H1 (cell line): ENCODE data around the gene PEPD. TPM values are rescaled to one million over a fixed set of nuclear protein-coding genes. Genes with fewer than 3 reads are reported as not detected.

Source experiments
- CTCF ChIA-PET: fragments of 300-600 bp; sonication (Branson Sonifier 250); formaldehyde crosslinking; loops from one replicate; lab custom pipeline; 2021; ENCODE audit not compliant: partially characterized antibody; lab: Charles Lee
- POLR2A ChIA-PET: fragments of 300-600 bp; sonication (Branson Sonifier 250); formaldehyde crosslinking; loops from one replicate; lab custom pipeline; 2021; ENCODE audit warnings: inconsistent platforms; ENCODE audit not compliant: partially characterized antibody; lab: Charles Lee
- DNase-seq, 2 experiments: peaks; one replicate each; pipeline versions ENCODE4 v3.0.0 to v3.0.0-alpha.2; 2010 to 2022; ENCODE audit warnings: low spot score in 2 of 2, low read depth in 1 of 2, mixed read lengths in 1 of 2
- FAIRE-seq: peaks from 2 replicates; lab custom pipeline; 2011; peaks lifted over from hg19 to GRCh38; lab: Jason Lieb, UNC
- H2AFZ ChIP-seq: 2 replicates; pipeline ENCODE4 v1.8.1; 2012; ENCODE audit warnings: low read length, inconsistent platforms
- H2AK5ac ChIP-seq: 2 replicates; pipeline ENCODE4 v1.6.1; 2013; ENCODE audit warnings: low read depth, low read length
- H2BK120ac ChIP-seq: replicated peaks from 2 replicates; pipeline ENCODE3; 2013; ENCODE audit warnings: low read depth, low read length, inconsistent platforms
- H2BK12ac ChIP-seq: 2 replicates; pipeline ENCODE4 v1.6.1; 2013; ENCODE audit warnings: low read depth, low read length
- H2BK15ac ChIP-seq: 2 replicates; pipeline ENCODE4 v1.6.1; 2013; ENCODE audit warnings: low read length
- H2BK20ac ChIP-seq: 2 replicates; pipeline ENCODE4 v1.6.1; 2013; ENCODE audit warnings: low read length
- H2BK5ac ChIP-seq: 2 replicates; pipeline ENCODE4 v1.6.1; 2013; ENCODE audit warnings: low read depth, low read length
- H3K14ac ChIP-seq: 2 replicates; pipeline ENCODE4 v1.6.1; 2013; ENCODE audit warnings: inconsistent platforms; ENCODE audit not compliant: insufficient read length
- H3K18ac ChIP-seq: 2 replicates; pipeline ENCODE4 v1.6.1; 2013; ENCODE audit warnings: low read length; ENCODE audit errors: extremely low read depth
- H3K23ac ChIP-seq: 2 replicates; pipeline ENCODE4 v1.6.1; 2013; ENCODE audit warnings: inconsistent platforms; ENCODE audit not compliant: insufficient read length
- H3K23me2 ChIP-seq: 2 replicates; pipeline ENCODE4 v1.6.1; 2013; ENCODE audit warnings: low read depth, low read length
- H3K27ac ChIP-seq: 2 replicates; pipeline ENCODE4 v1.6.1; 2011; ENCODE audit warnings: low read depth, low read length, inconsistent platforms
- H3K27me3 ChIP-seq, 4 experiments: replicated peaks in 1 of 4; 1 replicate in 1 of 4; 2 replicates in 3 of 4; pipeline versions ENCODE4 v1.6.1 to v1.8.1; 2011 to 2013; ENCODE audit warnings: low read length in 3 of 4, mild to moderate bottlenecking in 3 of 4, inconsistent platforms in 2 of 4, mixed read lengths in 2 of 4, moderate library complexity in 1 of 4; ENCODE audit not compliant: control insufficient read depth in 3 of 4, insufficient read depth in 3 of 4; ENCODE audit errors: extremely low read depth in 1 of 4
- H3K36me3 ChIP-seq, 4 experiments: 2 replicates each; pipeline versions ENCODE4 v1.6.1 to v1.8.1; 2011 to 2013; ENCODE audit warnings: mild to moderate bottlenecking in 4 of 4, low read length in 3 of 4, moderate library complexity in 2 of 4, control low read depth in 1 of 4, inconsistent platforms in 1 of 4; ENCODE audit not compliant: insufficient read depth in 4 of 4, control insufficient read depth in 2 of 4
- H3K4ac ChIP-seq: replicated peaks from 2 replicates; pipeline ENCODE3; 2013; ENCODE audit warnings: low read length, low read depth, mixed read lengths, inconsistent platforms; ENCODE audit not compliant: insufficient read length
- H3K4me1 ChIP-seq, 4 experiments: replicated peaks in 1 of 4; 1 replicate in 1 of 4; 2 replicates in 3 of 4; pipeline versions ENCODE4 v1.6.1 to v1.8.1; 2011 to 2013; ENCODE audit warnings: low read length in 3 of 4, inconsistent platforms in 2 of 4, mixed read lengths in 1 of 4; ENCODE audit not compliant: insufficient read depth in 4 of 4, control insufficient read depth in 3 of 4
- H3K4me2 ChIP-seq, 2 experiments: 2 replicates each; pipeline versions ENCODE4 v1.6.1 to v1.8.1; 2011 to 2013; ENCODE audit warnings: low read depth in 2 of 2, low read length in 2 of 2, control low read depth in 1 of 2, inconsistent platforms in 1 of 2, mild to moderate bottlenecking in 1 of 2; ENCODE audit not compliant: insufficient read depth in 1 of 2
- H3K4me3 ChIP-seq, 4 experiments: fragments of 200-600, 300-600 bp in 1 of 4; sonication (generic), shearing (Covaris generic), sonication (Bioruptor Twin) in 1 of 4; 2 replicates each; pipeline versions ENCODE4 v1.5.1 to v1.8.1; 2011 to 2016; ENCODE audit warnings: low read length in 4 of 4, low read depth in 3 of 4, control low read depth in 2 of 4, inconsistent platforms in 2 of 4, mild to moderate bottlenecking in 2 of 4, mixed read lengths in 1 of 4, moderate library complexity in 1 of 4; ENCODE audit not compliant: insufficient read depth in 2 of 4; ENCODE audit errors: extremely low read depth in 1 of 4
- H3K56ac ChIP-seq: replicated peaks from 2 replicates; pipeline ENCODE3; 2013; ENCODE audit warnings: low read depth, mild to moderate bottlenecking, mixed read lengths, low read length, inconsistent platforms; ENCODE audit not compliant: insufficient read length
- H3K79me1 ChIP-seq: 2 replicates; pipeline ENCODE4 v1.6.1; 2013; ENCODE audit warnings: low read depth, low read length, control low read depth
- H3K79me2 ChIP-seq, 2 experiments: 2 replicates each; pipeline versions ENCODE4 v1.6.1 to v1.8.1; 2012 to 2013; ENCODE audit warnings: low read length in 2 of 2, mild to moderate bottlenecking in 2 of 2, inconsistent platforms in 1 of 2; ENCODE audit not compliant: insufficient read depth in 2 of 2, control insufficient read depth in 1 of 2
- H3K9ac ChIP-seq, 4 experiments: replicated peaks in 1 of 4; 1 replicate in 1 of 4; 2 replicates in 3 of 4; pipeline versions ENCODE4 v1.6.1 to v1.8.1; 2011 to 2013; ENCODE audit warnings: low read depth in 3 of 4, low read length in 3 of 4, control low read depth in 2 of 4, mild to moderate bottlenecking in 2 of 4, moderate library complexity in 2 of 4, inconsistent platforms in 1 of 4; ENCODE audit errors: extremely low read depth in 1 of 4
- H3K9me3 ChIP-seq, 2 experiments: 2 replicates each; pipeline versions ENCODE4 v1.6.1 to v1.8.1; 2012 to 2013; ENCODE audit warnings: mild to moderate bottlenecking in 2 of 2, moderate library complexity in 2 of 2, control low read depth in 1 of 2, inconsistent platforms in 1 of 2, low read depth in 1 of 2, low read length in 1 of 2, mixed read lengths in 1 of 2; ENCODE audit not compliant: insufficient read depth in 2 of 2
- H4K20me1 ChIP-seq, 2 experiments: replicated peaks in 1 of 2; 2 replicates each; pipeline versions ENCODE3 to v1.8.1; 2011 to 2013; ENCODE audit warnings: inconsistent platforms in 2 of 2, low read length in 2 of 2, mild to moderate bottlenecking in 1 of 2; ENCODE audit not compliant: insufficient read depth in 2 of 2, control insufficient read depth in 1 of 2
- H4K5ac ChIP-seq: 2 replicates; pipeline ENCODE4 v1.6.1; 2013; ENCODE audit warnings: low read length, low read depth, mixed read lengths, inconsistent platforms; ENCODE audit not compliant: insufficient read length
- H4K8ac ChIP-seq: 2 replicates; pipeline ENCODE4 v1.8.0; 2013; ENCODE audit warnings: mild to moderate bottlenecking, moderate library complexity, low read length, inconsistent platforms; ENCODE audit not compliant: insufficient read depth; ENCODE audit errors: extremely low read depth
- H4K91ac ChIP-seq: replicated peaks from 2 replicates; pipeline ENCODE3; 2013; ENCODE audit warnings: low read length, mixed read lengths, inconsistent platforms; ENCODE audit not compliant: insufficient read length
- CBX8 ChIP-seq: fragments of 300-800, 300-1000 bp; sonication (generic); IDR thresholded peaks from 2 replicates; pipeline ENCODE4 v1.7.1; 2016; ENCODE audit warnings: low read depth, low read length, borderline replicate concordance
- CREB1 ChIP-seq: IDR thresholded peaks from 2 replicates; pipeline ENCODE4 v1.6.1; 2012; ENCODE audit warnings: inconsistent platforms
- KDM4A ChIP-seq: IDR thresholded peaks from one replicate; pipeline ENCODE4 v1.7.1; 2012; ENCODE audit warnings: low read depth, mild to moderate bottlenecking, moderate library complexity, low read length, inconsistent platforms; ENCODE audit not compliant: severe bottlenecking
- PHF8 ChIP-seq: fragments of 200-600 bp; sonication (generic); conservative IDR thresholded peaks from 2 replicates; pipeline ENCODE4 v1.7.1; 2012; ENCODE audit warnings: low read depth, mild to moderate bottlenecking, inconsistent platforms, low read length, moderate library complexity
- POLR2A ChIP-seq, 2 experiments: IDR thresholded peaks; 1 replicate in 1 of 2; 2 replicates in 1 of 2; pipeline ENCODE4 v1.6.1; 2011; ENCODE audit warnings: low read depth in 2 of 2, low read length in 2 of 2, mild to moderate bottlenecking in 2 of 2; ENCODE audit errors: control extremely low read depth in 1 of 2
- SIN3A ChIP-seq, 2 experiments: IDR thresholded peaks in 1 of 2; conservative IDR thresholded peaks in 1 of 2; 2 replicates each; pipeline ENCODE4 v1.6.1; 2011 to 2012; ENCODE audit warnings: low read length in 2 of 2, improper control_type of control experiment in 1 of 2, low read depth in 1 of 2, mild to moderate bottlenecking in 1 of 2
- SIRT6 ChIP-seq: IDR thresholded peaks from one replicate; pipeline ENCODE4 v1.7.1; 2012; ENCODE audit warnings: low read length, inconsistent platforms
- SP4 ChIP-seq: IDR thresholded peaks from 2 replicates; pipeline ENCODE4 v1.6.1; 2012; ENCODE audit warnings: low read length, inconsistent platforms
- TBP ChIP-seq: IDR thresholded peaks from 2 replicates; pipeline ENCODE4 v1.6.1; 2011; ENCODE audit warnings: low read depth, low read length, improper control_type of control experiment
- TCF12 ChIP-seq: IDR thresholded peaks from 2 replicates; pipeline ENCODE4 v1.6.1; 2011; ENCODE audit warnings: low read depth, mild to moderate bottlenecking, low read length
- ZNF274 ChIP-seq: IDR thresholded peaks from 2 replicates; pipeline ENCODE4 v1.7.0; 2012; ENCODE audit warnings: low read length, borderline replicate concordance; ENCODE audit errors: extremely low read depth
- WGBS, 2 experiments: shearing (Covaris generic) in 1 of 2; methylation state at CpG; one replicate each; pipeline versions ENCODE4 v1.1.6 to v1.1.7; 2013 to 2015; ENCODE audit warnings: low lambda C conversion rate in 2 of 2, mixed read lengths in 2 of 2, inconsistent platforms in 1 of 2, low coverage in 1 of 2, missing lambda C conversion rate in 1 of 2; ENCODE audit not compliant: insufficient replicate concordance in 2 of 2, insufficient coverage in 1 of 2, insufficient read length in 1 of 2; ENCODE audit errors: extremely low coverage in 1 of 2, missing lambda C conversion rate in 1 of 2; 5-methylcytosine and 5-hydroxymethylcytosine counted together
- polyA plus RNA-seq, 7 experiments: library from polyadenylated mRNA; depleted of rRNA in 3 of 7; stranded (reverse) in 5 of 7; unstranded in 2 of 7; fragments of >200 nt in 5 of 7; fragments of 200-250 nt in 2 of 7; gene quantifications; 1 replicate in 5 of 7; 2 replicates in 1 of 7; 4 replicates in 1 of 7; pipeline versions ENCODE4 v1.2.1 to v1.2.3, GENCODE V29; 2011 to 2013; ENCODE audit warnings: missing spikeins in 2 of 7, mixed read lengths in 2 of 7
- total RNA-seq: library from RNA; stranded (reverse); fragmentation: NEBNext Ultra II Directional; extraction: Animal tissue kit (Norgen Biotek cat#: 25700); gene quantifications from 2 replicates; pipeline ENCODE4 v1.2.1, GENCODE V29; 2021
- TF ChIP-seq, protein P1 (sequence below): IDR thresholded peaks from 2 replicates; pipeline ENCODE4 v1.6.1; 2011; ENCODE audit warnings: low read length, improper control_type of control experiment
- TF ChIP-seq, protein P2 (sequence below): IDR thresholded peaks from 2 replicates; pipeline ENCODE4 v1.6.1; 2011; ENCODE audit warnings: low read depth, mild to moderate bottlenecking, low read length; ENCODE audit not compliant: insufficient read depth

PEPD gene
- total and polyA plus RNA-seq, 2 of the 8 experiments (the other 6 are each of a cell fraction or from before 2014, with no cell fraction given): 84.1 to 178 TPM

DNA sequence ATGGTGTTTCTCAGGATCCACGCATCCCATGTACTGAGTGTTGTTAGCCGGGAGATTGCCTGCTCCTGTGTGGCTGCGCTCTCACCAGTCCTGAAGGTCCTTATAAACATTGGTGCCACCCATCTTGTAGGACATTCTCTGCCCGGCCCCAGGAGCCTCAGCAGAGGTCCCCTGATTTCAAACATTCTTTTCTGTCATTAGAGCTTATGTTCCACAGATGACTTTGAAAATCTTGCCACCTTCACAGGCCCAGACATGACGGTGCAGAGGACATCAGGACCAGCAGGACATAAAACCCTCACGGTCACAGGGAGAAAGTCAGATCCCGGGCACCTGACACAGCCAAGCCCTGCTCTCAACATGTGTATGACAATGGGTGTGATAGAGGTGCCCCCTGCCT is 33.2 kb upstream of the PEPD start:
- Histone ChIP-seq H3K36me3 (no peaks in the 10 kb centered on the region), H2AFZ (no peak overlapping the region), H4K20me1 (peaks cover 0 to 1% of the 10 kb centered on the region in 2 experiments), H3K9me3 (no peaks in the 10 kb centered on the region), H2BK12ac (peak overlapping the region; percentile 98), H3K27me3 (no peaks in the 10 kb centered on the region), H2BK120ac (no peak overlapping the region), H3K4ac (peak overlapping the region; percentile 80), H2BK15ac (no peak overlapping the region), H3K4me3 (no peak overlapping the region), H3K23ac (no peak overlapping the region), H3K14ac (no peak overlapping the region), H2AK5ac (0 out of 2 replicates have a peak overlapping the region, but pooled peaks have one; percentile 87), H3K27ac (no peak overlapping the region), H2BK20ac (no peak overlapping the region), H3K18ac (no peak overlapping the region), H3K56ac (no peak overlapping the region), H3K9ac (no peak overlapping the region), H4K91ac (peak overlapping the region; percentile 77), H3K4me1 (peaks cover 0 to 6% (median 0%) of the 10 kb centered on the region in 4 experiments; a peak in 4 of 7 replicates), H3K4me2 (no peak overlapping the region), H3K79me1 (no peaks in the 10 kb centered on the region), H3K23me2 (no peaks in the 10 kb centered on the region), H3K79me2 (no peaks in the 10 kb centered on the region), H4K5ac (no peak overlapping the region), H2BK5ac (peak overlapping the region; percentile 56; the same call in 1 of the 2 replicates), H4K8ac (no peak overlapping the region)
- WGBS, 2 experiments: 89% methylated on average over 7 of the region's 7 CpGs; no CpG with 5 or more reads in 1 of the 2 experiments
- FAIRE-seq (no peak), DNase-seq (no peak)
- ChIA-PET POLR2A (interaction anchor here (1.0 kb wide), 1 partner anchor 9 kb away, joined by 3 read pairs; no protein-coding TSS in a partner anchor), CTCF (interaction anchor here (1.0 to 1.8 kb wide), 3 partner anchors 11 to 213 kb away, joined by 3 to 6 read pairs (median 4); no protein-coding TSS in a partner anchor)
- TF ChIP-seq TCF12 (no peak), PHF8 (no peak), SIN3A (conservative IDR thresholded peaks at IDR 0.05 in 1 of 2, IDR thresholded peaks at IDR 0.05 in 1 of 2; ENCODE audit: low read depth in 1 of 2, low read length in 2 of 2) (no peak), ZNF274 (no peak), SIRT6 (no peak), CREB1 (no peak), SP4 (no peak), TBP (no peak), POLR2A (IDR thresholded peaks at IDR 0.05; ENCODE audit: control extremely low read depth in 1 of 2, low read depth in 2 of 2, low read length in 2 of 2) (no peak), CBX8 (no peak), KDM4A (no peak)
- TF ChIP-seq, protein P1, sequence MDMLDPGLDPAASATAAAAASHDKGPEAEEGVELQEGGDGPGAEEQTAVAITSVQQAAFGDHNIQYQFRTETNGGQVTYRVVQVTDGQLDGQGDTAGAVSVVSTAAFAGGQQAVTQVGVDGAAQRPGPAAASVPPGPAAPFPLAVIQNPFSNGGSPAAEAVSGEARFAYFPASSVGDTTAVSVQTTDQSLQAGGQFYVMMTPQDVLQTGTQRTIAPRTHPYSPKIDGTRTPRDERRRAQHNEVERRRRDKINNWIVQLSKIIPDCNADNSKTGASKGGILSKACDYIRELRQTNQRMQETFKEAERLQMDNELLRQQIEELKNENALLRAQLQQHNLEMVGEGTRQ: no peak
- TF ChIP-seq, protein P2, sequence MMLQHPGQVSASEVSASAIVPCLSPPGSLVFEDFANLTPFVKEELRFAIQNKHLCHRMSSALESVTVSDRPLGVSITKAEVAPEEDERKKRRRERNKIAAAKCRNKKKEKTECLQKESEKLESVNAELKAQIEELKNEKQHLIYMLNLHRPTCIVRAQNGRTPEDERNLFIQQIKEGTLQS: no peak
